Common myeloid progenitor, CD34-positive (primary cell): Measurements from ENCODE around the gene SCML2.
"Not testable (repeated sequence)": the region's sequence is repeated elsewhere in the genome, so short reads cannot be mapped to it uniquely, and the experiment has no call there.

Experiments
- CTCF ChIA-PET: fragments of 350-600 bp; sonication (Branson Sonifier 250); formaldehyde crosslinking; loops from one replicate; lab custom pipeline; 2021; ENCODE audit warnings: antibody characterized with exemption; lab: Charles Lee
- POLR2A ChIA-PET: fragments of 350-600 bp; sonication (Branson Sonifier 250); formaldehyde crosslinking; loops from one replicate; lab custom pipeline; 2021; ENCODE audit warnings: antibody characterized with exemption; lab: Charles Lee
- DNase-seq, 3 donors: peaks; one replicate each; pipeline versions ENCODE4 v3.0.0 to v3.0.0-alpha.2; 2013
- H3K27ac ChIP-seq, 2 experiments: 1 replicate in 1 of 2; 2 replicates in 1 of 2; pipeline ENCODE4 v1.7.0; 2013; ENCODE audit warnings: inconsistent platforms in 2 of 2, low read length in 2 of 2, mild to moderate bottlenecking in 2 of 2, low read depth in 1 of 2, moderate library complexity in 1 of 2; ENCODE audit not compliant: severe bottlenecking in 2 of 2, insufficient read depth in 1 of 2, poor library complexity in 1 of 2
- H3K27me3 ChIP-seq, 5 experiments: replicated peaks in 2 of 5; 1 replicate in 3 of 5; 2 replicates in 2 of 5; pipeline versions ENCODE4 v1.6.1 to v1.7.0; 2013; ENCODE audit warnings: low read length in 4 of 5, mild to moderate bottlenecking in 2 of 5, moderate library complexity in 2 of 5, inconsistent platforms in 1 of 5; ENCODE audit not compliant: insufficient read depth in 5 of 5, control insufficient read depth in 4 of 5
- H3K36me3 ChIP-seq, 4 experiments: 1 replicate in 2 of 4; 2 replicates in 2 of 4; pipeline versions ENCODE4 v1.6.1 to v1.7.0; 2013; ENCODE audit warnings: low read length in 3 of 4, control low read depth in 1 of 4, mild to moderate bottlenecking in 1 of 4; ENCODE audit not compliant: control insufficient read depth in 4 of 4, insufficient read depth in 4 of 4
- H3K4me1 ChIP-seq, 4 experiments: 1 replicate in 3 of 4; 2 replicates in 1 of 4; pipeline versions ENCODE4 v1.6.1 to v1.7.1; 2013; ENCODE audit warnings: low read length in 3 of 4, mild to moderate bottlenecking in 3 of 4, control low read depth in 1 of 4, inconsistent platforms in 1 of 4, moderate library complexity in 1 of 4; ENCODE audit not compliant: control insufficient read depth in 4 of 4, insufficient read depth in 4 of 4; ENCODE audit errors: control extremely low read depth in 1 of 4
- H3K4me3 ChIP-seq, 7 experiments: 1 replicate in 4 of 7; 2 replicates in 3 of 7; pipeline versions ENCODE4 v1.5.1 to v1.7.0; 2013; ENCODE audit warnings: mild to moderate bottlenecking in 7 of 7, low read length in 6 of 7, moderate library complexity in 6 of 7, inconsistent platforms in 2 of 7, low read depth in 2 of 7, control low read depth in 1 of 7; ENCODE audit not compliant: insufficient read depth in 4 of 7, control insufficient read depth in 1 of 7; ENCODE audit errors: extremely low read depth in 1 of 7
- H3K9me3 ChIP-seq, 5 experiments: 1 replicate in 4 of 5; 2 replicates in 1 of 5; pipeline versions ENCODE4 v1.6.1 to v1.7.1; 2013; ENCODE audit warnings: low read length in 4 of 5, mild to moderate bottlenecking in 2 of 5, inconsistent platforms in 1 of 5, low read depth in 1 of 5, moderate library complexity in 1 of 5; ENCODE audit not compliant: control insufficient read depth in 4 of 5, insufficient read depth in 2 of 5; ENCODE audit errors: control extremely low read depth in 1 of 5
- WGBS: methylation state at CpG from one replicate; pipeline ENCODE4 v1.1.5; 2013; ENCODE audit not compliant: insufficient coverage; 5-methylcytosine and 5-hydroxymethylcytosine counted together

The SCML2 gene

GRCh38 chrX:18375131-18375805, 20.8 kb upstream of the SCML2 start:
- H3K36me3 ChIP-seq, H3K9me3 ChIP-seq, H3K4me3 ChIP-seq, H3K4me1 ChIP-seq, H3K27me3 ChIP-seq, DNase-seq, H3K27ac ChIP-seq, POLR2A ChIA-PET: not testable (repeated sequence)
- CTCF ChIA-PET, result interaction anchor here (0.8 kb wide), 1 partner anchor 586 kb away, joined by 4 read pairs; no protein-coding TSS in a partner anchor
- 86% methylated on average over 8 of the region's 9 CpGs for whole genome bisulfite sequencing

GRCh38 chrX:18369096-18369495, 14.6 kb upstream of the SCML2 start:
- DNase-seq, result peak in 2 of 3 donors; percentile 36 to 48
- H3K27me3 ChIP-seq, H3K36me3 ChIP-seq, H3K4me1 ChIP-seq, H3K27ac ChIP-seq, H3K4me3 ChIP-seq, POLR2A ChIA-PET, H3K9me3 ChIP-seq: not testable (repeated sequence)
- CTCF ChIA-PET, result interaction anchor here (1.1 kb wide), 1 partner anchor 14 kb away, joined by 3 read pairs; the partner anchor contains the start of gene SCML2
- WGBS, result 80% methylated on average over 2 of the region's 5 CpGs

- Histone ChIP-seq H3K27ac (no peak overlapping the region), H3K9me3 (no peaks in the 10 kb centered on the region), H3K4me1 (peaks cover 0 to 4% (median 0%) of the 10 kb centered on the region in 4 experiments), H3K36me3 (no peaks in the 10 kb centered on the region), H3K4me3 (no peak overlapping the region), H3K27me3 (no peaks in the 10 kb centered on the region)
- ChIA-PET POLR2A (no interaction called here), CTCF (no interaction called here)
- 73% methylated on average over 3 of the region's 4 CpGs for WGBS
- DNase-seq, result no peak
These were observed 13.9 kb upstream of the SCML2 start for GRCh38 chrX:18368402-18368801.

- ChIA-PET CTCF (interaction anchor here (1.0 kb wide), 1 partner anchor 17 kb away, joined by 4 read pairs; no protein-coding TSS in a partner anchor), POLR2A (no interaction called here)
- H3K36me3 ChIP-seq, result no peaks in the 10 kb centered on the region
- H3K4me1 ChIP-seq, result no peaks in the 10 kb centered on the region
- no peak overlapping the region for H3K27ac ChIP-seq
- no peak for DNase-seq
- no peaks in the 10 kb centered on the region for H3K27me3 ChIP-seq
- H3K9me3 ChIP-seq, result no peaks in the 10 kb centered on the region
- 93% methylated on average over 4 of the region's 4 CpGs for WGBS
- H3K4me3 ChIP-seq, result no peak overlapping the region
These were observed 6.4 kb upstream of the SCML2 start for GRCh38 chrX:18360867-18361266.

GRCh38 chrX:18353931-18354368, 538 bp downstream of the SCML2 start:
- H3K27ac ChIP-seq, result peak overlapping the region; percentile 25 to 81
- peak; percentile 39 to 65 (median 53) for DNase-seq
- CTCF ChIA-PET, result interaction anchor here (1.9 to 2.4 kb wide), 2 partner anchors 9 to 24 kb away, joined by 6 to 8 read pairs; no protein-coding TSS in a partner anchor
- no peaks in the 10 kb centered on the region for H3K36me3 ChIP-seq
- POLR2A ChIA-PET, result no interaction called here
- peak overlapping the region; percentile 46 to 80 (median 69) for H3K4me3 ChIP-seq
- 22% methylated on average over 35 of the region's 50 CpGs for WGBS
- H3K27me3 ChIP-seq, result peaks cover 0 to 15% (median 0%) of the 10 kb centered on the region in 5 experiments
- peaks cover 0 to 4% (median 0%) of the 10 kb centered on the region in 5 experiments for H3K9me3 ChIP-seq
- peaks cover 6 to 32% (median 15%) of the 10 kb centered on the region in 4 experiments for H3K4me1 ChIP-seq

- 45% methylated on average over 2 of the region's 2 CpGs for WGBS
- Histone ChIP-seq H3K4me1 (peaks cover 6 to 37% (median 15%) of the 10 kb centered on the region in 4 experiments), H3K27me3 (peaks cover 0 to 15% (median 0%) of the 10 kb centered on the region in 5 experiments), H3K27ac (peak overlapping the region in 1 of 2 experiments; percentile 39), H3K36me3 (no peaks in the 10 kb centered on the region), H3K9me3 (peaks cover 0 to 4% (median 0%) of the 10 kb centered on the region in 5 experiments), H3K4me3 (peak overlapping the region in 4 of 7 experiments; percentile 5 to 34 (median 14))
- CTCF ChIA-PET, result interaction anchor here (1.2 kb wide), 1 partner anchor 24 kb away, joined by 3 read pairs; no protein-coding TSS in a partner anchor
- POLR2A ChIA-PET, result interaction anchor here (0.9 kb wide), 1 partner anchor 1021 kb away, joined by 3 read pairs; no protein-coding TSS in a partner anchor
- peak in 2 of 3 donors; percentile 74 to 84 for DNase-seq
These were observed 2.7 kb downstream of the SCML2 start for GRCh38 chrX:18351784-18352183.

- peak in 2 of 3 donors; percentile 18 to 44 for DNase-seq
- Histone ChIP-seq H3K4me3 (peak overlapping the region in 1 of 7 experiments; percentile 23), H3K27ac (no peak overlapping the region), H3K27me3 (no peaks in the 10 kb centered on the region), H3K9me3 (no peaks in the 10 kb centered on the region), H3K4me1 (peaks cover 0 to 28% (median 11%) of the 10 kb centered on the region in 4 experiments), H3K36me3 (no peaks in the 10 kb centered on the region)
- ChIA-PET POLR2A (no interaction called here), CTCF (no interaction called here)
- 50% methylated on average over 2 of the region's 2 CpGs for WGBS
These were observed 6.4 kb downstream of the SCML2 start for GRCh38 chrX:18348047-18348446.
